ENCODE measurements around the gene SFT2D1. TPM values are rescaled to one million over a fixed set of nuclear protein-coding genes. Genes with fewer than 3 reads are reported as not detected.

Gene SFT2D1
- total RNA-seq, 6 experiments from 2014 or later = 44.8 to 56.5 (median 47.3) TPM

DNA sequence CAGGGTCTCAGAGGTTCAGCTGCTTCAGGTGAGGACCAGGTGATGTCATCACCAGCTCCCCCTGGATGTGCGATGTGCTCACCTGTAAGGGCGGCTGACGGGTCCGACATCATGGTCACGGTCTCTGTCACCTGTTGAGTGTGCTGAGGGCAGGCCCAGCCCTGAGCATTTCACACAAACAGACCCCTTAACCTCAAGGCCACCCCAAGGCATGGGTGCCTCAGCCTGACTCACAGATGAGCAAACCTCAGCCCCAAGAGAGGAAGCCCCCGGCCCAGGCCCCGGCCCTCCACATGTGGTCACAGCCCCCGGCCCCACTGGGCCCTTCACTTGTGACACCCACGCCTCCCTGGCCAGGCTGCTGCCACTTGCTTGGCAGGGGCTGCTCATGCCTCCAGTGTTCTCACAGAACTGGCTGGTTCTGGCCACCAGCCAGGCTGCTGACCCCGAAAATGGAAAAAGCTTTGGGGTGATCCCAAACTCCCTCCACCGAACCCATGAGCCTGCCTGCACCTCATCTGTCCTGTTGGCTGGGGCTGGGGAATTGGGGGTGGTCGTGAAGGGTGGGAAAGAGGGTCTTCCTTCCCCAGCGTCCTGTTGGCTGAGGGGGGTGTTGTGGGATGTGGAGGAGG is 67.5 kb downstream of the SFT2D1 start:
- no peak for TF ChIP-seq CTCF (IDR thresholded peaks at IDR 0.05)
- Mint-ChIP-seq H3K27ac (no peak overlapping the region), H3K4me3 (no peak overlapping the region), H3K27me3 (ENCODE audit: insufficient read depth) (peaks cover 2% of the 10 kb centered on the region; the same call in 1 of the 2 replicates), H3K9me3 (no peaks in the 10 kb centered on the region), H3K36me3 (ENCODE audit: low read depth) (no peaks in the 10 kb centered on the region), H3K4me1 (ENCODE audit: low read depth) (no peaks in the 10 kb centered on the region; the same call in 1 of the 2 replicates)
- DNase-seq = no peak

GRCh38 chr6:166274163-166274562 is 68.2 kb downstream of the SFT2D1 start:
- no peak for DNase-seq
- Mint-ChIP-seq H3K27me3 (ENCODE audit: insufficient read depth) (peaks cover 2% of the 10 kb centered on the region; the same call in 1 of the 2 replicates), H3K9me3 (no peaks in the 10 kb centered on the region), H3K4me1 (ENCODE audit: low read depth) (no peaks in the 10 kb centered on the region; the same call in 1 of the 2 replicates), H3K4me3 (no peak overlapping the region), H3K36me3 (ENCODE audit: low read depth) (no peaks in the 10 kb centered on the region), H3K27ac (no peak overlapping the region)
- no peak for TF ChIP-seq CTCF (IDR thresholded peaks at IDR 0.05)

GRCh38 chr6:166271376-166271765 is 71.0 kb downstream of the SFT2D1 start:
- Mint-ChIP-seq H3K4me3 (no peak overlapping the region), H3K27me3 (ENCODE audit: insufficient read depth) (peaks cover 2% of the 10 kb centered on the region; the same call in 1 of the 2 replicates), H3K36me3 (ENCODE audit: low read depth) (no peaks in the 10 kb centered on the region), H3K9me3 (no peaks in the 10 kb centered on the region), H3K27ac (no peak overlapping the region), H3K4me1 (ENCODE audit: low read depth) (no peaks in the 10 kb centered on the region; the same call in 1 of the 2 replicates)
- no peak for TF ChIP-seq CTCF (IDR thresholded peaks at IDR 0.05)
- no peak for DNase-seq

DNA sequence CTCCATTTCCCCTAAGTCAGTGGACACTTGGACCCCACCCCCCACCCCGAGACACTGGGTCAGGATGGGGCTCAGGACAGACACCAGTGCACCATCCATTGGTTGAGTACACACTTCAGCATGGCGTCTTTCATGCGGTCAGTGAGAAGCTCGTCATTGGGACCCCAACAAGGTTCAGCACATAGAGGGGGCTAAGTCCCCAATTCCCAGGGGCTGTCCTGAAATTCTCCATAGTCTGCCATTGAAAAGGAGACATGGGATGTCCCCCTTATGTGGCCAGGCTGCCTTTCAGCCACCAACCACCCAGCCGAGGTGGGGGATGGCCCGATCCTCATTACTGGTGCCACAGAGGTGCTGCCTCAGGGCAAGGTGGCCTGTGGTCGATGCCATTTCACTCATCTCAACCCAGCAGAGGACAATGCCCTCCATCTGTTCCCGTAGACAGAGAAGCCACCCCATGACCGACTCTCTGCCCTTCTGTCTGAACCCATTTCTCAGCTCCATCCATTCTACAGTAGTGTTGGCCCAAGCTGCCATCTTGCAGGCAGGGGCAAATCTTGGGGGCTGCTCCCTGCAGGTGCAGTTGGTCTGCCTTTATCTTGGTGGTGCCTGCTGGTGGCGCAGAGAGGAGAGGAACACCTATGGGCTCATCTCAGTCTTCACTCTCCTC is 71.5 kb downstream of the SFT2D1 start:
- Mint-ChIP-seq H3K27ac (no peak overlapping the region), H3K27me3 (ENCODE audit: insufficient read depth) (peaks cover 2% of the 10 kb centered on the region; the same call in 1 of the 2 replicates), H3K4me3 (no peak overlapping the region), H3K4me1 (ENCODE audit: low read depth) (no peaks in the 10 kb centered on the region; the same call in 1 of the 2 replicates), H3K9me3 (no peaks in the 10 kb centered on the region), H3K36me3 (ENCODE audit: low read depth) (no peaks in the 10 kb centered on the region)
- DNase-seq = no peak
- no peak for TF ChIP-seq CTCF (IDR thresholded peaks at IDR 0.05)

Other genes with a start within 250 kb of the SFT2D1 start
- gene TBXT, start 174.7 kb downstream of the SFT2D1 start, total RNA-seq (2021; fragmentation: NEBNext Ultra II Directional; extraction: Animal tissue kit (Norgen Biotek cat#: 25700)) = not detected
- not detected for gene PRR18, start 34.2 kb downstream of the SFT2D1 start, total RNA-seq (2021; fragmentation: NEBNext Ultra II Directional; extraction: Animal tissue kit (Norgen Biotek cat#: 25700))
- gene MPC1, start 40.4 kb upstream of the SFT2D1 start, total RNA-seq (2021; fragmentation: NEBNext Ultra II Directional; extraction: Animal tissue kit (Norgen Biotek cat#: 25700)) = 10 to 100 TPM; 21.7 to 24.5 (median 22.9) TPM
- gene RAMACL, start 244.1 kb upstream of the SFT2D1 start, total RNA-seq (2021; fragmentation: NEBNext Ultra II Directional; extraction: Animal tissue kit (Norgen Biotek cat#: 25700)) = 1 to 10 TPM; 2.0 to 3.6 (median 2.8) TPM